Middle frontal gyrus (tissue), 1 donor: ENCODE measurements around the gene KYNU.
"Not testable (repeated sequence)": the region's sequence is repeated elsewhere in the genome, so short reads cannot be mapped to it uniquely, and the experiment has no call there.

Experiments used
- DNase-seq: peaks from one replicate; pipeline ENCODE4 v3.0.0-alpha.2; 2015; ENCODE audit warnings: low spot score; ENCODE audit errors: extremely low spot score

KYNU gene

GRCh38 chr2:143084462-143084861 is 207.0 kb downstream of the KYNU start:
- DNase-seq: no peak

- DNase-seq: no peak
These were observed 207.8 kb downstream of the KYNU start for GRCh38 chr2:143085125-143085784.

- DNase-seq: no peak
These were observed 209.6 kb downstream of the KYNU start for GRCh38 chr2:143087033-143087432.

GRCh38 chr2:143088388-143088787 is 210.9 kb downstream of the KYNU start:
- DNase-seq: no peak

- DNase-seq: not testable (repeated sequence)
These were observed 212.1 kb downstream of the KYNU start for GRCh38 chr2:143089520-143089919.
